Large intestine (tissue), 3 donors: Measurements from ENCODE around the gene GRAMD4. TPM values are rescaled to one million over a fixed set of nuclear protein-coding genes. Genes with fewer than 3 reads are reported as not detected.

Source experiments
- DNase-seq, 2 donors: peaks; one replicate each; pipeline versions ENCODE4 v3.0.0 to v3.0.0-alpha.2; 2013
- H3K27ac ChIP-seq: one replicate; pipeline ENCODE4 v1.5.1; 2013; ENCODE audit warnings: low read length
- H3K27me3 ChIP-seq: 2 replicates; pipeline ENCODE4 v1.6.1; 2013; ENCODE audit warnings: low read length; ENCODE audit not compliant: control insufficient read depth, insufficient read depth
- H3K36me3 ChIP-seq: 2 replicates; pipeline ENCODE4 v1.6.1; 2013; ENCODE audit warnings: low read length; ENCODE audit not compliant: control insufficient read depth, insufficient read depth
- H3K4me1 ChIP-seq: one replicate; pipeline ENCODE4 v1.6.1; 2013; ENCODE audit warnings: low read length; ENCODE audit not compliant: control insufficient read depth, insufficient read depth
- H3K4me3 ChIP-seq: one replicate; pipeline ENCODE4 v1.5.1; 2013; ENCODE audit warnings: low read length
- H3K9me3 ChIP-seq: one replicate; pipeline ENCODE4 v1.6.1; 2013; ENCODE audit warnings: mild to moderate bottlenecking, low read depth, low read length, moderate library complexity; ENCODE audit not compliant: control insufficient read depth
- WGBS: methylation state at CpG from one replicate; pipeline ENCODE4 v1.1.5; 2013; ENCODE audit warnings: low lambda C conversion rate; ENCODE audit not compliant: insufficient coverage; 5-methylcytosine and 5-hydroxymethylcytosine counted together
- polyA plus RNA-seq: library from polyadenylated mRNA; unstranded; fragments of 120-200 nt; gene quantifications from one replicate; pipeline ENCODE4 v1.2.1, GENCODE V29; 2013

The GRAMD4 gene
- polyA plus RNA-seq, 1 donor = 40.5 TPM

DNA sequence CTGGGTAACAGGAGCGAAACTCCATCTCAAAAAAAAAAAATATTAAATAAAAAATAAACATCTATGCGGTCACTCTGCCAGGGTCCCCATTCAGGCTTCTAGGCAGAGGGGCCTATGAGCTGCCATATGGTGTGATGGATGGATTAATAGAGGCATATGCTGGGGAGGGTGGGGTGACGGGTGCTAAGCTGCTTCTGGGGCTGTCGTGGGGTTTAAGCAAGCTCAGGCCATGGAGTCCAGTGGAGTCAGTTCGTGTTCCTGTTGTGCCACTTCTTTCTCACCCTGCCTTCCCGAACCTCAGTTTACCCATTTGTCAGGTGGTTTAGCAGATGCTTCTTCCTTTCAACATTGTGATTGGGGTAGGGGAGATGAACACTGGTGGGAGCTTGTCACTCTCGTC is 9.0 kb upstream of the GRAMD4 start:
- 100% methylated on average over 1 of the region's 7 CpGs for WGBS
- Histone ChIP-seq H3K27me3 (no peaks in the 10 kb centered on the region), H3K4me1 (peaks cover 36% of the 10 kb centered on the region), H3K36me3 (no peaks in the 10 kb centered on the region), H3K27ac (no peak overlapping the region), H3K9me3 (no peaks in the 10 kb centered on the region), H3K4me3 (no peak overlapping the region)
- DNase-seq = no peak

DNA sequence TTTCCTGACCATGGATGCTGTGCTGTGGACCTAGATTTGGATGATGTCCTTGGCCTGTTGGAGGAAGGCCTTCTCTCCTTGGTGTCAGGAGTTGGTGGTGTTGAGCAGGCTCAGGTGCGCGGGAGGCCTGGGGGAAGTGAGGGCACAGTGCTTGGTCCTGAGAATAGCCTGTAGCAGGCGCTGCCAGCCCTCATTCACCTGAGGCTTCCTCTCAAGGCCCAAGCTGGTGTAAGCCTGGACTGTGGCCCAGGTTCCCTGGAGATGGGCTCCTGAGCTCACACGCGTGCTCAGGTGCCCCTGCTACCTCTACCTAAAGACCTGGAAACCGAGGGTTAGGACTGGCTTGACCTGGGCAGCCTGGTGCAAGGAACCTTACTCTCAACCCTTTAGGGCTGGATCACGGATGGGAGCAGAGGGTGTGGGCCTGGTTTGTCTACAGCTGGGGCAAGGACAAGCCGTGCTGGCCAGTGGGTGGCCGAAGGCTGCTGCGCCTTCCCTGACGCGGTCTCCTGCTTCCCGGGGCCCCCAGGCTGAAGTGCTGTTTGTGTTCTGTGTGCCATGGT is 7.8 kb upstream of the GRAMD4 start:
- H3K36me3 ChIP-seq = no peaks in the 10 kb centered on the region
- no peak overlapping the region for H3K4me3 ChIP-seq
- H3K27me3 ChIP-seq = no peaks in the 10 kb centered on the region
- DNase-seq = peak in 1 of 2 donors; percentile 59
- H3K4me1 ChIP-seq = peaks cover 37% of the 10 kb centered on the region
- H3K9me3 ChIP-seq = no peaks in the 10 kb centered on the region
- H3K27ac ChIP-seq = peak overlapping the region; percentile 95
- no CpG with 5 or more reads among the region's 13 CpGs for WGBS

DNA sequence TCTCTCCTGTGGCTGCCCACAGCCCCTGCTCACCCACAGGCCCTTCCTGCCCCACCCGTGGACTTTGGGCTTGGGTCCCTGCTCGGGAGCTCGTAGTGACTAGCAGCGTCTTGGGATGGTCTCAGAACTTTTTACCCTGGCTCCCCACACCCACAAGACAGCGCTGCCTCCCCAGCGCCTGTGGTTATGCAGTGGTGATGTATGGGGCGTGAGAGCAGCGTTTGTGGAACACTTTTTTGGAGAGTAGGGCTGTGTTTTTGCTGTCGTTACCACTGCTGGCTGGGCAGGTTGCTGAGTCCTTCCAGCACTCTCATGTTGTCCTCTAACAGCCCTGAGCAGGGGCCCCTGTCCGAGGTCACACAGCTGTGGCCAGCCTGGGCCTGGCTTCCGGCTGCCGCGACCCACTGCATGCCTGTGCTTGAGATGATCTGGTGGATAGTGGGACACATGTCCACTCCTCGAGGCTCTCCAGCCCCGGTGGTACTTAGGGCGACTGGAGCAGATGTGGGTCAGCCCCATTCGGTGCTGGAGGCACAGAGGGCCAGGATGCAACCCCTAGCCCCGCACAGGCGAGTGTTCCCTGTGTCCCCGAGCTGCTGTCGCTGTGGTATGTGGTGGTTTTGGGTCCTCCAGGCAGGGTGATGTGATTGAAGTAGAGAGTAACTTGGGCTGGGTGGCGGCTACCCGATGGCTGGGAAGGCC is 7.1 kb upstream of the GRAMD4 start:
- Histone ChIP-seq H3K27ac (peak overlapping the region; percentile 95), H3K27me3 (no peaks in the 10 kb centered on the region), H3K36me3 (no peaks in the 10 kb centered on the region), H3K4me3 (no peak overlapping the region), H3K4me1 (peaks cover 43% of the 10 kb centered on the region), H3K9me3 (no peaks in the 10 kb centered on the region)
- WGBS = no CpG with 5 or more reads among the region's 23 CpGs
- DNase-seq = peak; percentile 80 to 92

DNA sequence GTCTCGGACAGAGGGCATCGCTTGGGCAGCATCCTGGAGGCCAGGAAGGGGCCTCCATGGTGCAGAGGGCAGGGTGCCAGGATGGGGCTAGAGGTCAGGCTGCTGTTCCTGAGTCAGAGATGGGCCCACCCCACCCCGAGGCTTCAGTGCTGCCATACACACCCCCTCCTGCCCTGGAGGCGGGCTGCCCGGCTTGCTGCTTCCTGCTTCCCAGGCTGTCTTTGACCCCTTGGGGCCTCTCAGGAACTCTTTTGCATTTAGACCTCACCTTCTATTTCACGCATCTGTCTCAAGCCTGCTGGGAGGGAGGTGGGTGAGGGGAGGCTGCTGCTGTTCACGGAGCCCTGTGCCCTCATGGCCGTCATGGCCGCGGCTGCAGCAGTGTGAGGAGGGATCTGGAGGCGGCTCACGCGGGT is 6.6 kb upstream of the GRAMD4 start:
- H3K27ac ChIP-seq = peak overlapping the region; percentile 95
- peak; percentile 65 to 79 for DNase-seq
- 54% methylated on average over 3 of the region's 13 CpGs for WGBS
- H3K4me3 ChIP-seq = no peak overlapping the region
- H3K9me3 ChIP-seq = no peaks in the 10 kb centered on the region
- H3K27me3 ChIP-seq = no peaks in the 10 kb centered on the region
- H3K4me1 ChIP-seq = peaks cover 45% of the 10 kb centered on the region
- no peaks in the 10 kb centered on the region for H3K36me3 ChIP-seq

DNA sequence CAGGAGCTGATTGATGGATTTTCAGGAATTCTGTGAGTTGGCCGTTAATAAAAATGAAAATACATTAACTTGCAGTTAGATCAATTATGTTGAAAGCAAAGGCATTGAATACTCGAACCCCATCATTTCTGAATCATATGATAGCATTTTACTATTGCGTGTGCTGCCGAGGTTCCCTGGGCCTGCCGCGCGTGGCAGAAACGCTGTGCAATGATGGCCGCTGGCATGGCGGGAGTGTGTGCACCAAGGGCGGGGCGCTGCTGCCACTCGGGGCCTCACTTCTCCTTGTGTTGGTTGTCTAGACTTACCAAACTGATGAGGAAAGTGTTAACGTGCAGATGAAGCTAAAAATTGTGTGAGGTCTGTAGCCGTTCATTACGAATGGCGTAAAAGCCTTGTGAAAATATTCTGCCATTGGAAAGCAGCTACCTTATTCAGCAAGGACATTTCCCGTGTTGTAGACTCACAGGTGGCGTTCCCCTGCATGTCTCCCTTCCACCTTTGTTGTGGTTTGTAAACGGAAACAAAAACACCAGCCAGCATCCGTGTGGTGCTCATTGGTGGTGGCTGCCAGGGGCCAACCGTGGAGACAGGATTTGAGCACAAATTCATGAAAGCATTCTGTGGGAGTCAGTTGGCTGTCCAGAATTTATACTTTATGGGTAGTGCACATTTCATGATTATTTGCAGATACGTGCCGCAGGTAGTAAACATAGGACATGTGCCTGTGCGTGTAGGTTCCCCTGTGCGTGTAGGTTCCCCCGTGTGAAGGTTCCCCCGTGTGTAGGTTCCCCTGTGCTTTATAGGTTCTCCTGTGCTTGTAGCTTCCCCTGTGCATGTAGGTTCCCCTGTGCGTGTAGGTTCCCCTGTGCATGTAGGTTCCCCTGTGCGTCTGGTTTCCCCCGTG is 5.9 kb upstream of the GRAMD4 start:
- DNase-seq = no peak
- H3K27me3 ChIP-seq = no peaks in the 10 kb centered on the region
- no peaks in the 10 kb centered on the region for H3K36me3 ChIP-seq
- peak overlapping the region; percentile 95 for H3K27ac ChIP-seq
- H3K9me3 ChIP-seq = no peaks in the 10 kb centered on the region
- H3K4me3 ChIP-seq = no peak overlapping the region
- peaks cover 39% of the 10 kb centered on the region for H3K4me1 ChIP-seq
- 83% methylated on average over 1 of the region's 31 CpGs for WGBS

DNA sequence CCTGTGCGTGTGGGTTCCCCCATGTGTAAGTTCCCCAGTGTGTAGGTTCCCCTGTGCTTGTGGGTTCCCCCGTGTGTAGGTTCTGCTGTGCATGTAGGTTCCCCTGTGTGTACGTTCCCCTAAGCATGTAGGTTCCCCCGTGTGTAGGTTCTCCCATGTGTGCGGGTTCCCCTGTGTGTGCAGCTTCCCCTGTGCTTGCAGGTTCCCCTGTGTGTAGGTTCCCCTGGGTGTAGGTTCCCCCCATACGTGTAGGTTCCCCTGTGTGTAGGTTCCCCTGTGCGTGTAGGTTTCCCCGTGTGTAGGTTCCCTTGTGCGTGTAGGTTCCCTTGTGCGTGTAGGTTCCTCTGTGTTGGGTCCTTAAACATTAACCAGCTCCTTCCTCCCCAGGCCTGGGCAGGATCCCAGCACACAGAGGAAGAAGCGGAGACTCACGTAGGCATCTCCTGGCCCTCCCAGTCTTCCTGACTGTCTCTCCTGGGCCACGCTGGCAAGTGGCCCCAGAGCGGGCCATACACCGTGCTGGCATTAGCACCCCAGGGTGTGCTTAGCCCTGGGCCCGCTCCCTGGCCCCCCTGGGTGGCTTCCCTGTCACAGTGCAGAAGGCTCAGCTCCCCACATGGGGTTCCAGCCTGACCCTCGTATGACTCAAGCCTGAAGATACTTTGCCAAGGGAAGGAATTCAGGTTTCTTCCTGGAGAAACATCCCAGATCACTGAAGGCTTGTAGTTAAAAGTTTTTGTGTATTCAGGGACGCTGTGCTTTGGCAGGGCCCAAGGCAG is 2.8 kb upstream of the GRAMD4 start:
- Histone ChIP-seq H3K27me3 (no peaks in the 10 kb centered on the region), H3K4me3 (no peak overlapping the region), H3K9me3 (no peaks in the 10 kb centered on the region), H3K27ac (peak overlapping the region; percentile 78), H3K36me3 (no peaks in the 10 kb centered on the region), H3K4me1 (peaks cover 36% of the 10 kb centered on the region)
- peak in 1 of 2 donors; percentile 58 for DNase-seq
- WGBS = no CpG with 5 or more reads among the region's 18 CpGs

DNA sequence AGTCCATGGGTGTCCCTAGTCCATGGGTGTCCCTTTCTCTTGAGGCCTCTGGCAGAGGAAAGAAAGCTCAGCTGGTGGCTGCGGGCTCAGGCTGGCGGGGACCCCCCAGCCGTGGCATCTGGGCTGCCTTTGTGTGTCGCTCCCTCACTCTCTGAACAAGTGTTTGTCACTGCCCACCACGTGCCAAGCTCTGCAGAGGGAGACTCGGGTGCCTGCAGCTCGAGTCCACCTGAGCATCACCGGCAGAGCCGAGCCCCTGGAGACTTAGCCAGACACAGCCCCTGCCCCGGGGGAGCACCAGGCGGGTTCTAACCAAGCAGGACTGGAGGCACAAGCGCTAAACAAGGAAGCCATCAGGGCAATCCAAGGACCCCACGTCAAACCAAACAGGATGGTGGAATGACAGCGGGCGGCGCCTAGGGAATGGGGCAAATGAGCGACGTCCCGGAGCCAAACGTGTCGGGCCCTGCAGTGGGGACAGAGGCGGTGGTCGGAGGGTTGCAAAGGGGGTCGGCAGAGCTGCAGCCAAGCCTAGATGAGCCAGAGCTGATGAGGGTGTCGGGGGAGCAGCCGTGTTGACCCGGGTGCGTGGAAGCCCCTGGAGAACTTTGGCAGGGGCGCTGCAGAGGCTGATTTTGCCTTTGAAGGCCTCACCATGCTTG is 2.1 kb upstream of the GRAMD4 start:
- Histone ChIP-seq H3K27ac (peak overlapping the region; percentile 78), H3K27me3 (no peaks in the 10 kb centered on the region), H3K9me3 (no peaks in the 10 kb centered on the region), H3K36me3 (no peaks in the 10 kb centered on the region), H3K4me3 (no peak overlapping the region), H3K4me1 (peaks cover 29% of the 10 kb centered on the region)
- WGBS = no CpG with 5 or more reads among the region's 29 CpGs
- DNase-seq = no peak

DNA sequence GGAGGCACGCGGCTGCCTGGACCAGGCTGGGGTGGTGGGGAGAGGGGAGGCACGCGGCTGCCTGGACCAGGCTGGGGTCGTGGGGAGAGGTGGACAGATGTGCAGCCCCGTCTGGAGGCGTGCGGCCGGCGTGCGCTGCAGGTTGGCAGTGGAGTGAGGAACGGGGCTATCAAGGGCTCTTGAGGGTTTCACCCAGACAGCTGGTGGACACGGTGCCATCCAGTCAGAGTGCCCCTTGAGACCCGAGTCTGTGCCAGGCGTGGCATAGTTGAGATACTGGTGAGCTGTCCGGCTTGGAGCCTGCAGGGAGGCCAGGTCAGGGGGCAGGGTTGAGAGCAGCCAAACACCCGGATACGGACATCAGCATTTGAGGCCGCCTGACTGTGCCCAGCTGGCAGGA is 1.5 kb upstream of the GRAMD4 start:
- Histone ChIP-seq H3K4me3 (no peak overlapping the region), H3K27ac (no peak overlapping the region), H3K4me1 (peaks cover 24% of the 10 kb centered on the region), H3K9me3 (no peaks in the 10 kb centered on the region), H3K27me3 (no peaks in the 10 kb centered on the region), H3K36me3 (no peaks in the 10 kb centered on the region)
- WGBS = no CpG with 5 or more reads among the region's 19 CpGs
- no peak for DNase-seq

DNA sequence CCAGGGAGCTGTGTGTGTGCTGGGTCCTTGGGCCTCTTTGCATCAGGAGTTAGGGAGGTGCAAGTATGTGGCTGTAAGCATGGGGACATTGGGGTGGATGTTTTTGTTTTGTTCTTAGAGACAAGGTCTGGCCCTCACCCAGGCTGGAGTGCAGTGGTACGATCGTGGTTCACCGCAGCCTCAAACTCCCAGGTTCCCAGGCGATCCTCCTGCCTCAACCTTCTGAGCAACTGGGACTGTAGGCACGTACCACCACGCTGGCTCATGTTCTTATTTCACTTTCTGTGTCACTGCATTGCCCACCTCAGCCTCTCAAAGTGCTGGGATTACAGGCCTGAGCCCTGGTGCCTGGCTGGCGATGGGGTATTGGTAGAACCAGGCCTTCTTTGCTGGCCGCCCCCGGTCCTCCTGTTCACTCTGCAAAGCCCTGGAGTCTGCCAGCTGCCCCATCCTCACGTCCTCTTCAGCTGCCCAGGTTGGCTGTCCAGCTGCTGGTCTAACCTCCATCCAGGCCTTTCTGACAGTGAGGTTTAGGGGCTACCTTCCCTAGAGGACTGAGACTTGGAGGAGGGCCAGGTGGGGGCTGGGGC is 851 bp upstream of the GRAMD4 start:
- Histone ChIP-seq H3K4me1 (peaks cover 17% of the 10 kb centered on the region), H3K27ac (no peak overlapping the region)
- no CpG with 5 or more reads among the region's 10 CpGs for WGBS

More for the DNA sequence above, 851 bp upstream of the GRAMD4 start:
- Histone ChIP-seq H3K27me3 (no peaks in the 10 kb centered on the region), H3K4me3 (no peak overlapping the region), H3K36me3 (no peaks in the 10 kb centered on the region), H3K9me3 (no peaks in the 10 kb centered on the region)
- DNase-seq = no peak
